GM21825 (cell line): ENCODE data around the gene CD151.

Source experiments
- ATAC-seq: cut with Tn5 transposase; IDR thresholded peaks from one replicate; pipeline ENCODE4 v1.9.1; 2021; ENCODE audit warnings: mild to moderate bottlenecking, moderate library complexity; ENCODE audit not compliant: unreplicated experiment

The CD151 gene

DNA sequence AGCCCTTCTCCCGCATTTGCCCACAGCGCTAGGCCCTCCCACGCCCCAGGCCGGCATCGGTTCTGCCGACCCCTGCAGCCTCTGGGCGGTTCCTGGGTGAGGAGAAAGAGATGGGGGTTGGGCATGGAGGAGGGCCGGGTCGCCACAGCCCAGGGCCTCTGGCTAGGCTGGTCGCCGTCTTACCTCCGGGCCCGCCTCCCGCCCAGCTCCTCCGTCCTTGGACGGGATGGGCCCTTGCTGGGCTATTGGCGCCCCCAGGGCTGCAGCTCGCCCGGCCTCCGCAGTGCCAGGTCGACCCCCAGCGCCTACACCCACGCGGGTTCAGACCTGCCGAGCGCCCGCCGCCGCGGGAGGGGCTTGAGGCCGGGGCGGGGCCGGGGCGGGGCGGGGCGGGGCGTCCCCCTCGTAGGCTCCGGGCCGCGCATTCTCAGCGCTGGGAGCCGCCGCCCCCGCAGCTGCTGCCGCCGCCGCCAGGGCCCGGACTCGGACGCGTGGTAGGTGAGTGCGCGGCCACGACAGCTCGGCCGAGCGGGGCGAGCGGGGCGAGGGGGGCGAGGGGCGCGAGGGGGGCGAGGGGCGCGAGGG, at the start of gene CD151:
CD151 (plus strand) TSS at position 424 of the 585 bp plus-strand sequence. CDS start 3,118 bp downstream, outside the sequence.
- ATAC-seq, result peak; percentile 36

GRCh38 chr11:783581-784015, 49.2 kb upstream of the CD151 start:
- no peak for ATAC-seq

DNA sequence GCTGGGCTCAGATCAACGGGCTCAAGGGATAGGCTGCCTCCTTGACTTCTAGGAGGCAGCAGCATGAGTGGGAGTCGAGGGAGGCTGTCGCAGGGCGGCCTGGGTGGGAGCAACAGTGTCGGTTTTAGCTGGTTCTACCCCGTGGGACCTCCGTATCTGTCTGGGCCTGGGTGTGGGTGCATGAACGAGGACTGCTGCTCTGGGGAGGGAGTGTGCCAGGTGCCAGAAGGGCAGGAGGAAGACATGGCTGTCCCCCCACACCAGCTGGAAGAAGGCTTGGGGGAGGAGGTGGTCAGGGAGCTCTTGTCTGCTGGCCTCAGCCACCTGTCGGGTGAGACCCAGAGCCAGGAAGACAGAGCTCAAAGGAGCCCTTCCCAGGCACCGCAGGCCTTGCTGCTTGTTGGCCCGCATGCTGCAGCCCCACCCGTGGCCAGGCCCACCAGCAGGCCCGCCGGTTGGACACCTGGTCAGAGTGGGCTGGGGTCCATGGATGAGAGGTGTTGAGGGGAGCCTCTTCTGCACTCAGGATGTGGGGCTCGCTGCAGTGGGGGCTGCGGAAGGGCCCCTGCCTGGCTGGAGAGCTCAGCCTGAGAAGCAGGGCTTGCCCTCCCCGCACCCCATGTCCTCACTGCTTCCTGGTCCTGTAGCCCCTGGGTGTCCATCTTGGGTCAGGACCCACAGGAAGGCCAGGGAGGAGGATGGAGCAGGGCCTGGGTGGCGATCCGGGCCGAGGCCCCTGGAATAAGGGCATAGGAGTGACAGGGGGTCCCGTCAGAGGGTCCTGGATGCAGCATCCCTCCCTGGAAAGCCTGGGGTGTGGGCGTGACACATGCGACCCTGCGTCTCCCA, 46.3 kb upstream of the CD151 start:
- ATAC-seq, result no peak

DNA sequence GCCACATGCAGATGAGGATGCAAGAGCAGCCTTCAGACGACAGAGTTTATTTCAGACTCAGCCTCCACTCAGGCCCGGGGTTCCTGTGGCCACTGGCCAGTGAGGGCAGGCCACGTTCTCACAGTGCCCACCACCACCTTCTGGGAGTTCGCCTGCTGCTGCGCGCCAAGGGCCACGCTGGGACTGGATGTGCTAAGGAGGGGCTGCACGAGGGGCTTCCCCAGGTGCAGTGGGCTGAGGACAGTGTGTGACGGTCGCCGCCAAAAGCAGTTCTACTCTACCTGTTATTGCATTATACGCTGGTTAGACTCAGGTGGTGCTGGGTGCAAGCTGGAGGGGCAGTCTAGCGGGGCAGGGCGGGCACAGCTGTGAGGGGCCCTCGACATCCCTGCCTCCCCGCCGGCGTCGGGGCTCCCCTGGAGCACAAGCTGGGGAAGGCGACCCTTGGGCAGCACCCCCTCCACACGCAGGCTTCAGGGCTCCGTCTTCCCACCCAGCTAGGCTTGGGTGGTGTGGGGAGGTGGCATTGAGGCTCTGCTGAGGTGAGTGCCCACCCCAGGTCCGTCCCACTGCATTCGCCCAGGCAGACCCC, 45.6 kb upstream of the CD151 start:
- no peak for ATAC-seq

- ATAC-seq, result no peak
Observed at GRCh38 chr11:788009-788640, 44.6 kb upstream of the CD151 start.

GRCh38 chr11:788953-789940, 43.5 kb upstream of the CD151 start:
- no peak for ATAC-seq

GRCh38 chr11:789943-790342, 42.8 kb upstream of the CD151 start, which contains the start of gene CEND1:
CEND1 (minus strand) TSS chr11:790090; CDS start chr11:788576, 1,514 bp downstream.
- no peak for ATAC-seq

GRCh38 chr11:790721-791564, 41.8 kb upstream of the CD151 start:
- no peak for ATAC-seq

DNA sequence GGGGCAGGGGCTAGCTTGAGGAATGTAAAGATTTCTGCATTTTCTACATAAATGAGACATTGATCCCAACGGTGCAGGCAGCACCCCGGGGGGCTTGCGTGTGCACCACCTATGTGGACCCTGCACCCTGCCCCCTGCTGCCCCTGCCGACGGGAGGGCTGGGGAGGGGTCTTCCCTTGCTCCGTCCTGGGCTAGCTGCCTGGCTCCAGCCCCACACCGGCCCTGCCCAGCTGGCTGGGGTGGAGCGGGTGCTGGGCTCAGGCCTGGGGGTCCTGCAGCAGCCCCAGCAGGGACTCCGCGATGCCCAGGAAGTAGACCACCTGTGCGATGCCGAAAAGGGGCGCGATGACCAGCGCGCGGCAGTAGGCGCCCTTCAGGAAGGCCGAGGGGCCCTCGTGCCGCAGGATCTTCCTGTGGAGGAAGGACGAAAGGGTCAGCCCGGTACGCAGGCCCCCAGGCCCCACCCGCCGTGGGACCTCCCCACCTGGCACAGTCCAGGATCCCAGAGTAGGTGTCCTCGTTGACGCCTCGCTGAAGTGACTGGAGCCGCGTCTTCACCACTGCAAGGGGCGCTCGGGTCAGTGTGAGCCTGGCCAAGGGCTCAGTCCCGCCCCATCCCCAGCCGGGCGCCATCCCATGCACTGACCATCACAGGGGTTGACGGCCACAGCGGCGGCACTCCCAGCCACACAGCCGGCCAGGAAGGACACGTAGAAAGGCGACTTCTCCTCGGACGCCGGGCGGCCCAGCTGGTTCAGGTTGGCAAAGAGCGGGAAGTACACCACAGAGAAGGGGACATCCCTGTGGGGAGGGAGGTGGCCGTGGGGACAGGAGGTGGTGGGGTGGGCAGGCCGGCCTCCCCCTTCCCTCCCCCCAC, 40.9 kb upstream of the CD151 start:
- ATAC-seq, result no peak

DNA sequence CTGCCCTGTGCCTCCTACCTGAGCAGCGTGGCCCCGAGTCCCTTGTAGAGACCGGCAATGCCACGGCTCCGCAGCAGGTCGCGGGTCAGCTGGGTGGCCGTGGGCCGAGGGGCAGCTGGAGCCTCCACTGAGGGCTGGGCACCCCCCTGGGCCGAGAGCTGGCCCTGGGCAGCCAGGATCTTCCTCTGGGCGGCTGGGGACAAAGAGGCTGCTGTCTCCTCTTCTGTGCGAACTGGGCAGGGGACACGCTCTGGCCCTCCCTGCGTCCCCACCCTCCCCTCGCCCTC, 40.3 kb upstream of the CD151 start:
- ATAC-seq, result no peak

DNA sequence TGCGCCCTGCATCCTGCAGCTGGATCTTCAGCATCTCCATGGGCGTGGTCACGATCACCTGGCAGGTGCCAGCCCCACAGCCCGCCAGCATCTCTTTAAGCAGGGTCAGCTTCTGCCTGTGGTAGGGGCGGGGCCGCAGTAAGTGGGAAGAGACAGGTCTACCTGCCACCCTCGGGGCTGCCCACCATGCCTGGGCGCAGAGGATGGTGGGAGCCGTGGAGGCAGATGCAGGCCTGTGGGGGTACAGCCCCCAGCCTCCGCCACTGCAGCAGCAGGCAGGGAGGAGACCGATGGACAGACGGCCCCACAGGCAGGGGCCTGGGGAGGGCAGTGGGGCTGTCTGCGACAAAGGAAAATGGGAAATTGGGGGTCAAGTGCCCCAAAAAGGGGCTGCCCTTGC, 39.9 kb upstream of the CD151 start:
- ATAC-seq, result no peak

DNA sequence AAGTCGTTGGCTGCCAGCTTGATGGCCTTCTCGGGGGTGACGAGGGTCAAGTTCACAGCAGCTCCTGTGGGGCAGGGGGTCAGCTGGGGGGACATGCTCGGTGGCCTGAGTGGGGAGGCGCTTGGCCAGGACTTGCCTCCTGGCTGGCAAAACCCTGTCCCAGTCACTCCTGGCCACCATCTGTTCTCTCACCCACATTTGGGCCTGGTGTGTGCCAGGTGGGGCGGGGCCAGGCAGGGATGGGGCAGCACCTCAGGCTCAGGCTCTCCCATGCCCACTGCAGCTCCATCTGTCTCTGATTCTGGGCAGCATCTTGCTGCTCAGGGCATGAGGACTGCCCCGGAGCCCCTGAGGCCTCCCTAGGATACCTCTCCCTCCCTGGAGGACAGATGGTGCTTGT, 39.2 kb upstream of the CD151 start:
- no peak for ATAC-seq

DNA sequence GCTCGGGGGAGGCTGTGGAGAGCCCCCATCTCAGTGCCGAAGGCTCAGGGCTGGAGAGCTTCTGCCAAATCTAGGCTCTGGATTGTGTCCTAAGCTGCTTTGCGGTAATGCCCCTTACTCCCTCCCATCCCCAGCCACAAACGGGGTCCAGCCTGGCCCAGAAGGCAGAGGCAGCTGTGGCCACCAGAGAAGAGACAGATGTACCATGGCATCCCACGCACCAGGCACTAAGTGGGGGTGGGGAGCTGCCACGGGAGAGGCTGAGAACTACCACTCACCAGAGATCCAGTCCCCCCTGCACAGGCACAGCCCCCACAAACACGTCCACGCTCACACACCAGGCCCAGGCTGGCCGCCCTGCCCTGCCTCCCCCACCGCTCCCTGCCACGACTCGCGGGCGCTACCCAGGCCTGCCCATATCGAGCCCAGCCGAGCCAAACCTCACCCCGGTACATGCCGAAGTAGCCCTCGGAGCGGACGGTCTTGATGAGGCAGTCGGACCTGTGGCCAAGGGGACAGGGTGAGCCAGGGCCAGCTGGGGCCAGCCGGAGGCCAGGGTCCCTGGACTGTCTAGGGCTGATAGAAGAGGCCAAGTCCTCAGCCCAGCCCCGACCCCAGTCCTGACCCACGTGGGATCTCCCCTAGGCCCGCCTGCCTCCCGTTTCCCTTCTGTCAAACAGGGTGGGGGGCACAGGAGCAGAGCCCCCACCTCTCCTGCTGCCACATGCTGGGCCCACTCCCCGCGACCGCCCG, 38.6 kb upstream of the CD151 start:
- no peak for ATAC-seq

DNA sequence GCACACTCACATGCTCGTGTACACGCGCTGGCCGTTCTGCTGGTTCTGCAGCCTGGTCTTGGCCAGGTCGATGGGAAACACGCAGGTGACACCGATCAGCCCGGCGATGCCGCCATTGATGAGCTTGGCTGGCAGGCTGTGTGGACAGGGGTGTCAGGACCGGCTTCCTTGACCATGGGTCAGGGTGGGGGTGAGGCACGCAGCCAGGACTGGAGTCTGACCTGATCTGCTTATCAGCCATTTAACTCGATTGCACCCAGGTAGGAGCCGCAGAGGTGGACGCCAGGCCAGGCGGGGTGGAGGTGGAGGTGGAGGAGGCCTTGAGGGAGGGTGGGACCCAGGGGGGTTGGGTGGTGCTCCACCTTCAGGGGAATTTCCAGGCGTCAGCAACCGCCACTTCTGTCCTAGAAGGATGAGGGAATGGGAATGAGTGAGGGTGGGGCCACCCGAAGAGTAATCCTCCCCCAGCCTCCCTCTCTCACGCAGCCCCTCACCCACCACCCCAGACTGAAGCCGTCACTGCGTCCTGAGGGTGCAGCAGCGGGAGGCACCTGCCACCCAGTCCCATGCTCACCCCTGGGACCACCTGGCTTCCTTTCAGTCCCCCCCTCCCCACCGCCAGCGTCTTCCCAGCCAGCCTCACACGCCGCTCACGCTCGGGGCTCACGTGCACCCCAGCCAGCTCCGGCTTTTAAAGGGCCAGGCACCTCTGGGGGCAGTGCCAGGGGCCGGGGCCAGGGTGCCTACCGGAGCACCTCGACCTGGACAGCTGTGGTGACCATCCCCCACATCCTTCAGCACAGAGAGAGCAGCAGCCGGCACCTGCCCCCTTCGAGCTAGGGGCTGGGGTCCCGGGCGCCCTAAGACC, 37.8 kb upstream of the CD151 start:
- ATAC-seq, result no peak

DNA sequence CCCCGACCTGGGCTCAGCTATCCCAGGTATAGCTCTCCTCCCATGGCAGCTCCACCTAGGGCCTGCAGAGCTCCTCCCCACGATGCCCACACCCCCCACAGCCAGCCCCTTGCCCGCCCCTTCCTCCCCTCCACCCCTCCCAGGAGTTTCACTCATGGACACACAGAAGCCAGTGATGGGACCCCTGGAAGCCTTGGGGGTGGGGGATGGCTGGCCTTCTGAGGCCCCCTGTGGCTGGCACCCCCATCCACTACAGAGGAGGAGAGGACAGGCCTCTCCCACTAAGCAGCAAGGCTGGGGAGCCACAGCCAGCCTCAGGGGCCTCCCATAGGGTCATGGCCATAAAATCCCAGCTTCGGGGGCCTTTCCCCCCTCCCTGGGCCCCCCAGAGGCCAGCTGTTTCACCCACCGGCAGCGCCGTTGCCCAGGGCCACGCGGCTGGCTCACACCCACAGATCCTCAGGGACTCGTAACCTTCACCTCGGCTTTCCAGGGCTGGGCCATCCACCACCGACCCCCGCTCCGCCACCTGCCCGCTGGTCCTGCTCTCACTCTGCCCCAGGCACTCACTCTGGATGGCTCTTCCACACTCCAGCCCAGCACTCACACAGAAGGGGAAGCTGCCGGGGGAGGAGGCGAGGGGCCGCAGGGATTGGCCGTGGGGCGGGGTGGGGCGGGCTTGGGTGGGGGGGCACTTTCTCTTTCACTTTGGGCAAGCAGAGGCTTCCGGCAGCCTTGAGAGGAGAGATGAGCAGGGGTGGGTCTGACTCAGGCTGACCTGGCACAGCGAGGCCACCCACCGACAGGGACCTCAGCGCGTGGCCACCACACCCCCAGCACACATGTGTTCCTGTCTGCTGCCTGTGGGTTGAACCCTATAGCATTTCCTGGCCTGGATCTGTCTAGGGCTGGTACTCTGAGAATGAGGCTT, 36.9 kb upstream of the CD151 start:
- peak; percentile 31 for ATAC-seq
